ENCODE measurements around the gene ITGB5. TPM values are rescaled to one million over a fixed set of nuclear protein-coding genes. Genes with fewer than 3 reads are reported as not detected.

ITGB5 gene
- total and polyA plus RNA-seq, 4 donors: 16.9 to 66.6 (median 48.0) TPM

DNA sequence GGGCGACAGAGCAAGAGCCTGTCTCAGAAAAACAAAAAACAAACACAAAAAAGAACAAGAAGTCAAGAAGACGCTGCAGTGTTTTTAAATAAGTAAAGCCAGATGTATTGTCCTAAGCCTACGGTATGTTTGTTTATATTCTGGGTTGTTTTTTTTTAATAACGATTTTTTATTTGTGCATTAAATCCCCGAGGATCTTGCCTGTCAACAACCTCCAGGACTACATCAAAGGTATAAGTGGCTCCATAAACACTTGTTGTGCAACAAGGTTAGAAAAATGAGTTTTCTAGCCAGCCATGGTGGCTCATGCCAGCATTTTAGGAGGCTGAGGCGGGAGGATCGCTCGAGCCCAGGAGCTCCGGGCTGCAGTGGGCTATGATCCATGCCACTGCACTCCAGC lies 26.1 kb downstream of the ITGB5 start:
- H3K4me1 ChIP-seq (ENCODE audit: control insufficient read depth in 4 of 4, insufficient read depth in 4 of 4, low read length in 3 of 4): peaks cover 2 to 17% (median 7%) of the 10 kb centered on the region in 4 donors
- TF ChIP-seq, protein P1, sequence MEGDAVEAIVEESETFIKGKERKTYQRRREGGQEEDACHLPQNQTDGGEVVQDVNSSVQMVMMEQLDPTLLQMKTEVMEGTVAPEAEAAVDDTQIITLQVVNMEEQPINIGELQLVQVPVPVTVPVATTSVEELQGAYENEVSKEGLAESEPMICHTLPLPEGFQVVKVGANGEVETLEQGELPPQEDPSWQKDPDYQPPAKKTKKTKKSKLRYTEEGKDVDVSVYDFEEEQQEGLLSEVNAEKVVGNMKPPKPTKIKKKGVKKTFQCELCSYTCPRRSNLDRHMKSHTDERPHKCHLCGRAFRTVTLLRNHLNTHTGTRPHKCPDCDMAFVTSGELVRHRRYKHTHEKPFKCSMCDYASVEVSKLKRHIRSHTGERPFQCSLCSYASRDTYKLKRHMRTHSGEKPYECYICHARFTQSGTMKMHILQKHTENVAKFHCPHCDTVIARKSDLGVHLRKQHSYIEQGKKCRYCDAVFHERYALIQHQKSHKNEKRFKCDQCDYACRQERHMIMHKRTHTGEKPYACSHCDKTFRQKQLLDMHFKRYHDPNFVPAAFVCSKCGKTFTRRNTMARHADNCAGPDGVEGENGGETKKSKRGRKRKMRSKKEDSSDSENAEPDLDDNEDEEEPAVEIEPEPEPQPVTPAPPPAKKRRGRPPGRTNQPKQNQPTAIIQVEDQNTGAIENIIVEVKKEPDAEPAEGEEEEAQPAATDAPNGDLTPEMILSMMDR (IDR thresholded peaks at IDR 0.05; ENCODE audit: low read depth, low read length, missing input control): no peak
- TF ChIP-seq HNF4A (conservative IDR thresholded peaks at IDR 0.05) (no peak), FOXA1 (IDR thresholded peaks at IDR 0.05) (no peak), TAF1 (conservative IDR thresholded peaks at IDR 0.05) (no peak), JUND (IDR thresholded peaks at IDR 0.05) (no peak), HNF4G (IDR thresholded peaks at IDR 0.05) (no peak), SP1 (IDR thresholded peaks at IDR 0.05) (no peak), GABPA (IDR thresholded peaks at IDR 0.05 in 1 of 2, conservative IDR thresholded peaks at IDR 0.05 in 1 of 2) (no peak), FOXA2 (IDR thresholded peaks at IDR 0.05) (no peak), RAD21 (IDR thresholded peaks at IDR 0.05) (no peak), NR2F2 (IDR thresholded peaks at IDR 0.05) (no peak), EGR1 (IDR thresholded peaks at IDR 0.05; ENCODE audit: low read depth in 2 of 2) (no peak), YY1 (IDR thresholded peaks at IDR 0.05) (no peak)
- TF ChIP-seq, protein P2, sequence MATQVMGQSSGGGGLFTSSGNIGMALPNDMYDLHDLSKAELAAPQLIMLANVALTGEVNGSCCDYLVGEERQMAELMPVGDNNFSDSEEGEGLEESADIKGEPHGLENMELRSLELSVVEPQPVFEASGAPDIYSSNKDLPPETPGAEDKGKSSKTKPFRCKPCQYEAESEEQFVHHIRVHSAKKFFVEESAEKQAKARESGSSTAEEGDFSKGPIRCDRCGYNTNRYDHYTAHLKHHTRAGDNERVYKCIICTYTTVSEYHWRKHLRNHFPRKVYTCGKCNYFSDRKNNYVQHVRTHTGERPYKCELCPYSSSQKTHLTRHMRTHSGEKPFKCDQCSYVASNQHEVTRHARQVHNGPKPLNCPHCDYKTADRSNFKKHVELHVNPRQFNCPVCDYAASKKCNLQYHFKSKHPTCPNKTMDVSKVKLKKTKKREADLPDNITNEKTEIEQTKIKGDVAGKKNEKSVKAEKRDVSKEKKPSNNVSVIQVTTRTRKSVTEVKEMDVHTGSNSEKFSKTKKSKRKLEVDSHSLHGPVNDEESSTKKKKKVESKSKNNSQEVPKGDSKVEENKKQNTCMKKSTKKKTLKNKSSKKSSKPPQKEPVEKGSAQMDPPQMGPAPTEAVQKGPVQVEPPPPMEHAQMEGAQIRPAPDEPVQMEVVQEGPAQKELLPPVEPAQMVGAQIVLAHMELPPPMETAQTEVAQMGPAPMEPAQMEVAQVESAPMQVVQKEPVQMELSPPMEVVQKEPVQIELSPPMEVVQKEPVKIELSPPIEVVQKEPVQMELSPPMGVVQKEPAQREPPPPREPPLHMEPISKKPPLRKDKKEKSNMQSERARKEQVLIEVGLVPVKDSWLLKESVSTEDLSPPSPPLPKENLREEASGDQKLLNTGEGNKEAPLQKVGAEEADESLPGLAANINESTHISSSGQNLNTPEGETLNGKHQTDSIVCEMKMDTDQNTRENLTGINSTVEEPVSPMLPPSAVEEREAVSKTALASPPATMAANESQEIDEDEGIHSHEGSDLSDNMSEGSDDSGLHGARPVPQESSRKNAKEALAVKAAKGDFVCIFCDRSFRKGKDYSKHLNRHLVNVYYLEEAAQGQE (IDR thresholded peaks at IDR 0.05): no peak
- TF ChIP-seq, protein P3, sequence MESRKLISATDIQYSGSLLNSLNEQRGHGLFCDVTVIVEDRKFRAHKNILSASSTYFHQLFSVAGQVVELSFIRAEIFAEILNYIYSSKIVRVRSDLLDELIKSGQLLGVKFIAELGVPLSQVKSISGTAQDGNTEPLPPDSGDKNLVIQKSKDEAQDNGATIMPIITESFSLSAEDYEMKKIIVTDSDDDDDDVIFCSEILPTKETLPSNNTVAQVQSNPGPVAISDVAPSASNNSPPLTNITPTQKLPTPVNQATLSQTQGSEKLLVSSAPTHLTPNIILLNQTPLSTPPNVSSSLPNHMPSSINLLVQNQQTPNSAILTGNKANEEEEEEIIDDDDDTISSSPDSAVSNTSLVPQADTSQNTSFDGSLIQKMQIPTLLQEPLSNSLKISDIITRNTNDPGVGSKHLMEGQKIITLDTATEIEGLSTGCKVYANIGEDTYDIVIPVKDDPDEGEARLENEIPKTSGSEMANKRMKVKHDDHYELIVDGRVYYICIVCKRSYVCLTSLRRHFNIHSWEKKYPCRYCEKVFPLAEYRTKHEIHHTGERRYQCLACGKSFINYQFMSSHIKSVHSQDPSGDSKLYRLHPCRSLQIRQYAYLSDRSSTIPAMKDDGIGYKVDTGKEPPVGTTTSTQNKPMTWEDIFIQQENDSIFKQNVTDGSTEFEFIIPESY (IDR thresholded peaks at IDR 0.05): no peak
- TF ChIP-seq, protein P4, sequence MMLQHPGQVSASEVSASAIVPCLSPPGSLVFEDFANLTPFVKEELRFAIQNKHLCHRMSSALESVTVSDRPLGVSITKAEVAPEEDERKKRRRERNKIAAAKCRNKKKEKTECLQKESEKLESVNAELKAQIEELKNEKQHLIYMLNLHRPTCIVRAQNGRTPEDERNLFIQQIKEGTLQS (IDR thresholded peaks at IDR 0.05): no peak
- TF ChIP-seq, protein P5, sequence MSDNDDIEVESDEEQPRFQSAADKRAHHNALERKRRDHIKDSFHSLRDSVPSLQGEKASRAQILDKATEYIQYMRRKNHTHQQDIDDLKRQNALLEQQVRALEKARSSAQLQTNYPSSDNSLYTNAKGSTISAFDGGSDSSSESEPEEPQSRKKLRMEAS (IDR thresholded peaks at IDR 0.05): no peak

More for the DNA sequence above, 26.1 kb downstream of the ITGB5 start:
- no peak overlapping the region for H3K9ac ChIP-seq (ENCODE audit: low read depth in 1 of 2, low read length in 2 of 2)
- H3K27ac ChIP-seq (ENCODE audit: low read depth in 1 of 2, low read length in 2 of 2): peak overlapping the region; percentile 5 to 50
- H3K36me3 ChIP-seq (ENCODE audit: control insufficient read depth in 4 of 4, insufficient read depth in 3 of 4, low read depth in 1 of 4, low read length in 3 of 4): peaks cover 0 to 8% (median under 1%) of the 10 kb centered on the region in 4 donors
- no peaks in the 10 kb centered on the region for H3K27me3 ChIP-seq (ENCODE audit: control insufficient read depth in 4 of 4, insufficient read depth in 4 of 4, low read length in 3 of 4)
- DNase-seq (ENCODE audit: low spot score): no peak
- no peak overlapping the region for H3K4me3 ChIP-seq (ENCODE audit: low read depth in 1 of 3, low read length in 3 of 3)
- 85% methylated on average over 9 of the region's 9 CpGs for WGBS
- H3K9me3 ChIP-seq (ENCODE audit: control insufficient read depth in 4 of 4, low read length in 3 of 4): no peaks in the 10 kb centered on the region

Measured in liver (tissue), 9 donors.